Measurements from ENCODE around the gene FMN1.

FMN1 gene

DNA sequence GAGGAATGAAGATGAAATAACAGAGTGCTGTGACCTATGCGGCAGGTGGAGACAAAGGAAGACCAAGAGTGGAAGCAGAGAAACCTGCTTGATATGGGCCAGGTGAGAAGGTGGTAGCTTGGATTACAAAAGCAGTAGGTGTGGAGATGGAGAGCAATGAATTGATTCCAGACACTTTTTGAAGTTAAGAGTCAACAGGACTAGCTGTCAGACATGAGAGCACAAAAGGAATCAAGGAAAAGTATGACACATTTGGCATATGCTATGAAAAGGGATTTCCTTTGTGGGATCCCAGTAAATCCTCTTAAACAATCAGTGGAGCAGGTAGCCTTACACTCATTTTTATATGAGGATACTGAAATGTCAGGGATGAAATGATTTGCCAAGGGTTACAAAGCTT is 316.2 kb downstream of the FMN1 start:
- no peak overlapping the region for H3K4me3 ChIP-seq (ENCODE audit: low read depth in 1 of 2, low read length in 2 of 2)
- H3K27ac ChIP-seq (ENCODE audit: low read depth, low read length) = no peak overlapping the region
- no peaks in the 10 kb centered on the region for H3K9me3 ChIP-seq (ENCODE audit: control insufficient read depth in 1 of 2, low read length in 2 of 2)
- H3K9ac ChIP-seq (ENCODE audit: low read depth in 1 of 2, low read length in 2 of 2) = no peak overlapping the region
- no peaks in the 10 kb centered on the region for H3K36me3 ChIP-seq (ENCODE audit: control insufficient read depth in 1 of 2, insufficient read depth in 2 of 2, low read length in 2 of 2)
- H3K27me3 ChIP-seq (ENCODE audit: control insufficient read depth in 1 of 2, insufficient read depth in 2 of 2, low read length in 2 of 2) = no peaks in the 10 kb centered on the region
- no peaks in the 10 kb centered on the region for H3K4me1 ChIP-seq (ENCODE audit: control insufficient read depth in 1 of 2, insufficient read depth in 2 of 2, low read length in 2 of 2)

DNA sequence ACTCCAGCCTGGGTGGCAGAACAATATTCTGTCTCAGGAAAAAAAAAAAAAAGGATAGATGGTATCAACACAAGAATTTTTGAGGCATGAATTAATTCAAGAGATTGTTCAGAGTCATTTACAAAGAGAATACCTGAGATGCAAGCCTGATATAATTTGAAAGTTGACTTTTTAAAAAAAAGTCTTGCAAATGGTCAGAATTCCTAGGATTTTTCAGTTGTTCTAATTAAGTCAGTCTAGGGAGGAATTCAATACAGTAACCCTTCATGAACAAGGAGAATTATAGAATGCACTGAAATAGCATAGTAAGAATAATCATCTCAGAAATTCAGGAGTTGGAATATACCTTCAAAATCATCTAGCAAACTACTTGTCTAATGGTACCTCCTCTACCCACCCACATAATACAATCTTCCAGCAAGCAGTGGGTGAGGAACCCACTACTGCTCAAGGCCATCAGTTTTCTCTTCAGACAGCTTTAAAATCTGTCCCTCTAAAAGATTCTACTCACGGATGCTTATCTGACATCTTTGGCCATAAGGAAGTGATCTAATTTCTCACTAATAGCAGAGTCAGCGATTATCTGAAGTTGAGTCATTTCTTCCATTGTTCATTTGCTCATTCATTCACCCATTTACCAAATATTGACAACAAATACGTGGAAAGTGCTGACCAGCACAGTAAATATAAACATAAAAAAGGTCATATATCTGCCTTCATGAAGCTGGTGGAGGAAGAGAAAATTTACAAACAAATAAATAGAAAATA is 317.1 kb downstream of the FMN1 start:
- H3K4me1 ChIP-seq (ENCODE audit: control insufficient read depth in 1 of 2, insufficient read depth in 2 of 2, low read length in 2 of 2) = no peaks in the 10 kb centered on the region
- no peaks in the 10 kb centered on the region for H3K36me3 ChIP-seq (ENCODE audit: control insufficient read depth in 1 of 2, insufficient read depth in 2 of 2, low read length in 2 of 2)
- no peaks in the 10 kb centered on the region for H3K27me3 ChIP-seq (ENCODE audit: control insufficient read depth in 1 of 2, insufficient read depth in 2 of 2, low read length in 2 of 2)
- no peak overlapping the region for H3K27ac ChIP-seq (ENCODE audit: low read depth, low read length)
- no peak overlapping the region for H3K4me3 ChIP-seq (ENCODE audit: low read depth in 1 of 2, low read length in 2 of 2)
- no peaks in the 10 kb centered on the region for H3K9me3 ChIP-seq (ENCODE audit: control insufficient read depth in 1 of 2, low read length in 2 of 2)
- no peak overlapping the region for H3K9ac ChIP-seq (ENCODE audit: low read depth in 1 of 2, low read length in 2 of 2)

DNA sequence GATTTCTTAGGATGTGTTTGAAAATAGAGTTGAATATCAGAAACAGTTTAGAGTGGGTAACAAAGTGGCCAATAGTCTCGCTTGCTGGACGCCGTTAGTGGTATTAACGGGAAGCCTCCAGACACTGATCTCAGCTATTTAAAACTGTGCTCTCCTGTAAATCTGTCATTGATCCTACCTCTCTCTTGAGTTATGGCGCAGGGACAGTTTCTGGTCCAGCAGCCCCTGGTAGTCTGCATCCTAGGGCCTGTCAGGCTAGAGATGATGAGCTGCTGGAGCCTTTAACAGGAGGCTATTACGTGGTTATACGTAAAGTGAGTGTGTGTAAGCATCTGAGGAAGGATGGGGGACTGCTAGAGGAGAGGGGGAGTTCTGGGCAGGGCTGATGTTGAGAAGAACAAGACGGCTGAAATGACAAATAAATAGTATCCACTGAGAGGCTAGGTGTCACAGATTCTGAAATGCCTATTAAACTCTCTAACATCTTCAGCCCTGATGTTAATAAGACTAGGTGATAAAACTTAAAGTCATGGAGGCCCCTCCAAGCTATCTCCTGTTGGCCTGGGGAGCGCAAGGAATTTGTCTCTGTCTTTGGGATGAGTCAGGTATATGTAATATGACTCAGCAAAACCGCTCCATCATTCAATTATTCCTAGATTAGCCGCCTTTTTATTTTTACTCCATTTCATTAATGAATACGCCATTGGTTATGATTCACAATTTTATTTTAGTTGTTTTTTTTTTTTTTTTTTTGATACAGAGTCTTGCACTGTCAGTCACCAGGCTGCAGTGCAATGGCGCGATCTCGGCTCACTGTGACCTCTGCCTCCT is 321.0 kb downstream of the FMN1 start:
- Histone ChIP-seq H3K9ac (ENCODE audit: low read depth in 1 of 2, low read length in 2 of 2) (no peak overlapping the region), H3K36me3 (ENCODE audit: control insufficient read depth in 1 of 2, insufficient read depth in 2 of 2, low read length in 2 of 2) (no peaks in the 10 kb centered on the region), H3K9me3 (ENCODE audit: control insufficient read depth in 1 of 2, low read length in 2 of 2) (no peaks in the 10 kb centered on the region), H3K27ac (ENCODE audit: low read depth, low read length) (no peak overlapping the region), H3K4me1 (ENCODE audit: control insufficient read depth in 1 of 2, insufficient read depth in 2 of 2, low read length in 2 of 2) (no peaks in the 10 kb centered on the region), H3K27me3 (ENCODE audit: control insufficient read depth in 1 of 2, insufficient read depth in 2 of 2, low read length in 2 of 2) (no peaks in the 10 kb centered on the region), H3K4me3 (ENCODE audit: low read depth in 1 of 2, low read length in 2 of 2) (no peak overlapping the region)

DNA sequence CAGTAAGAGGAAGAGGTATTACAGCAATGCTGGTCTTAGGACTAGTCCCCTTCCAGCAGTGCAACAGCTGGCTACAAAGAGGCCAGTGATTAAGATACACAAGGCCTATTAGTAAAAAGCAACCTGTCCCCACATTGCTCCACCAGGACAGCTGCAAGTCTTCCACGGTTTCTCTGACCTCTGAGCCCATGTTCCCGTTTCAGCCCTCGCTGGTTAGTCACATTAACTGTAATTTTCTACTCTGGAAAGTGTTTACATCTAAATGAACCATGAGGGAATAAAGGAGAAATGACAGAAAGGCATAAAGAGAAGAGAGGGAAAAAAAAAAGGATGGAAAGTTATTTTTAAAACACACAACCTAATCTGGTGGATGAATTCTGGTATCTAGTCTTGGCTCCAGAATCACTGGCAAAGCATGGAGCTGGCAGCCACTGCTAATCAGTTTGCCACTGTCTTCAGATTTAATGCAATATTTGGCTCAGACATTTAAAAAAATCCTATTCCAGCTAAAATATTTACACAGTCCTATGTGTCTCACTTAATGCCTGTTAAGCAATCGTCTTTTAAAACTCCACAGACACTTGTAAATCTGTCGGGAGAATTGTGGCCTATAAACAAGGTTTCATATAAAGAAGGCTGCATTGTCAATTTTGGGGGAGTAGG is 321.8 kb downstream of the FMN1 start:
- Histone ChIP-seq H3K9ac (ENCODE audit: low read depth in 1 of 2, low read length in 2 of 2) (no peak overlapping the region), H3K4me3 (ENCODE audit: low read depth in 1 of 2, low read length in 2 of 2) (no peak overlapping the region), H3K27ac (ENCODE audit: low read depth, low read length) (no peak overlapping the region)

DNA sequence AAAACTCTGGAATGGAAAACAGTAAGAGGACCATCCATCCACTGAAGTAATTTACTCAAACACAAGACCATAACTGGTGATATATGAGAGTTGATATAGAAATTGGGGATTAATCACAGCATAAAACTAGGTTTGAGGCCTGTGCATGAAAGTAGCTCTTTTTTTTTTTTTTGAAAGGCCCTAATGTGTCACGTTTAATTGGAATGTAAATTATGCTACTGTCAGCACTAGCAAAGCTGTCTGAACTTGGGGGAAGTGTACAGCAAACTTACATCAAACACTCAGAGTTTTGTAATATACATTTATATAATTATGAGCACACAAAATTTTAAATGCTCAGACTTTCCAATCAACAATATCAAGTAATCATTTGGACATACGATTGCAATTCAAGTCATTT is 322.6 kb downstream of the FMN1 start:
- Histone ChIP-seq H3K4me1 (ENCODE audit: control insufficient read depth in 1 of 2, insufficient read depth in 2 of 2, low read length in 2 of 2) (no peaks in the 10 kb centered on the region), H3K9ac (ENCODE audit: low read depth in 1 of 2, low read length in 2 of 2) (no peak overlapping the region), H3K9me3 (ENCODE audit: control insufficient read depth in 1 of 2, low read length in 2 of 2) (no peaks in the 10 kb centered on the region), H3K27me3 (ENCODE audit: control insufficient read depth in 1 of 2, insufficient read depth in 2 of 2, low read length in 2 of 2) (no peaks in the 10 kb centered on the region), H3K27ac (ENCODE audit: low read depth, low read length) (no peak overlapping the region), H3K4me3 (ENCODE audit: low read depth in 1 of 2, low read length in 2 of 2) (no peak overlapping the region), H3K36me3 (ENCODE audit: control insufficient read depth in 1 of 2, insufficient read depth in 2 of 2, low read length in 2 of 2) (no peaks in the 10 kb centered on the region)

More for the DNA sequence above, 321.8 kb downstream of the FMN1 start:
- no peaks in the 10 kb centered on the region for H3K9me3 ChIP-seq (ENCODE audit: control insufficient read depth in 1 of 2, low read length in 2 of 2)
- H3K27me3 ChIP-seq (ENCODE audit: control insufficient read depth in 1 of 2, insufficient read depth in 2 of 2, low read length in 2 of 2) = no peaks in the 10 kb centered on the region
- no peaks in the 10 kb centered on the region for H3K36me3 ChIP-seq (ENCODE audit: control insufficient read depth in 1 of 2, insufficient read depth in 2 of 2, low read length in 2 of 2)
- H3K4me1 ChIP-seq (ENCODE audit: control insufficient read depth in 1 of 2, insufficient read depth in 2 of 2, low read length in 2 of 2) = no peaks in the 10 kb centered on the region

DNA sequence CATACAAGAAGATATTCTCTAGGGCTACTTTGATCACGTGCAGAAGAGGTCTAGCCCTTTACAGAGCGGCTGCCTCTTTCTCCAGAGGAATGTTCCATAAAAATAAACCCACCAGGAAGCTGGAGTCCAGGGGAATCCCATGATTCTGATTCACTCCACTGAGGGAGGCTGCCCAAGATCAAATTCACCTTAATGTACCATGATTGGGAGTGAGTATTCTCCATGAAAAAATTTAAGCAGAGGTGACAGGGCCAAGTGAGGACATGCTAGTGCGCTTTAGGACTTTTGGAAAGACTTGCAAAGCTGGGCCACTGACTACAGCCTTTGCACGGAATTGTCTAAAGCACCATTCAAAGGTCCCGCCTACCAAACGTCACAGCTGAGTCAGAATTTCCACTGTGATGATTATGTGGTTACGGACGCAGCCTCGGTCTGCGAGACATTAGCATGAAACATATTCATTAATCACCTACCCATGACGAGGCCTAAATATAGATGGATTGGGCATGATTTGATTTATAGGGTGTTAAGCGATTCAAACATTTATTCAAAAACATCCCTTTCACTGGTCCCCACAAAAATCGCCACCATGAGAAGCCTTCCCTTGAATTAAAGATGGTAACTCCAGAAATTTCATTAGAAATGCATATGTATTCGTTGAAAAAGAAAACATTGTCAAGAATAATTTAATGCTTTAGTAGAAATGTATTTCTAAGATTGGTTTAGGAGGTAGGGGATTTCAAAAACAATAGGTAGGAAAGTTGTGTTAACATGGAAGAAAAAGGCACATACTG is 324.1 kb downstream of the FMN1 start:
- Histone ChIP-seq H3K9me3 (ENCODE audit: control insufficient read depth in 1 of 2, low read length in 2 of 2) (no peaks in the 10 kb centered on the region), H3K9ac (ENCODE audit: low read depth in 1 of 2, low read length in 2 of 2) (no peak overlapping the region), H3K4me1 (ENCODE audit: control insufficient read depth in 1 of 2, insufficient read depth in 2 of 2, low read length in 2 of 2) (no peaks in the 10 kb centered on the region), H3K36me3 (ENCODE audit: control insufficient read depth in 1 of 2, insufficient read depth in 2 of 2, low read length in 2 of 2) (no peaks in the 10 kb centered on the region), H3K4me3 (ENCODE audit: low read depth in 1 of 2, low read length in 2 of 2) (no peak overlapping the region), H3K27me3 (ENCODE audit: control insufficient read depth in 1 of 2, insufficient read depth in 2 of 2, low read length in 2 of 2) (no peaks in the 10 kb centered on the region), H3K27ac (ENCODE audit: low read depth, low read length) (no peak overlapping the region)

DNA sequence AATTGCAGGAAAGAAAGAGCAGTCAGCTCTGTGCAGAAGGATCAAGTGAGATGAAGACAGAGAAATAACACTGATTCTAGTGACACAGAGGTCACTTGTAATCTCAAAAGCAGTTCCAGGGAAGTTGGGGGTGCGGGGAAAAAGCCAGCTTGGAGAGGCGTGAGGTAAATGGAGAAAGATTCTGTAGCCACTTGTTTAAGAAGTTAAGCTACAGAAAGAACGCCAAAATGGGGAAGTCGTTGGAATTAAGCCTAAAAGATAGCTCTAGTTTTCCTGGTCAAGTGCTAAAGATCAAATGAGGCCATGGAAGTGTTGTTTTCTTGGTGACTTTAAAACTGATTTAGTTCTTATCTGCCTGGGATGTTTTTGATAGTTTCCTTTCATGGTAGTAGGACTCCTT is 324.7 kb downstream of the FMN1 start:
- no peaks in the 10 kb centered on the region for H3K36me3 ChIP-seq (ENCODE audit: control insufficient read depth in 1 of 2, insufficient read depth in 2 of 2, low read length in 2 of 2)
- H3K4me3 ChIP-seq (ENCODE audit: low read depth in 1 of 2, low read length in 2 of 2) = no peak overlapping the region
- no peak overlapping the region for H3K9ac ChIP-seq (ENCODE audit: low read depth in 1 of 2, low read length in 2 of 2)
- no peaks in the 10 kb centered on the region for H3K9me3 ChIP-seq (ENCODE audit: control insufficient read depth in 1 of 2, low read length in 2 of 2)
- no peak overlapping the region for H3K27ac ChIP-seq (ENCODE audit: low read depth, low read length)
- no peaks in the 10 kb centered on the region for H3K27me3 ChIP-seq (ENCODE audit: control insufficient read depth in 1 of 2, insufficient read depth in 2 of 2, low read length in 2 of 2)
- H3K4me1 ChIP-seq (ENCODE audit: control insufficient read depth in 1 of 2, insufficient read depth in 2 of 2, low read length in 2 of 2) = no peaks in the 10 kb centered on the region

DNA sequence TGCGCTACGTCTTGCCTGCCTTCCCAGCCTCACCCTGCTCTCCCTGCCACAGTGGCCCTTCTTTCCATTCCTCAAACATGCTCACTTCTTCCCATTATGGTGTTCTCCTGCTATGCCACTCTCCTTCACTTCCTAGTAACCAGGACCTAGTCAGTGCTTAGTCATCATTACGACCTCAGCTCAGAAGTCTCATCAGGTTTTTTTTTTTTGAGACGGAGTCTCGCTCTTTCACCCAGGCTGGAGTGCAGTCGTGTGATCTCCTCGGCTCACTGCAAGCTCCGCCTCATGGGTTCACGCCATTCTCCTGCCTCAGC is 327.2 kb downstream of the FMN1 start:
- Histone ChIP-seq H3K4me3 (ENCODE audit: low read depth in 1 of 2, low read length in 2 of 2) (no peak overlapping the region), H3K9ac (ENCODE audit: low read depth in 1 of 2, low read length in 2 of 2) (no peak overlapping the region), H3K27me3 (ENCODE audit: control insufficient read depth in 1 of 2, insufficient read depth in 2 of 2, low read length in 2 of 2) (no peaks in the 10 kb centered on the region), H3K4me1 (ENCODE audit: control insufficient read depth in 1 of 2, insufficient read depth in 2 of 2, low read length in 2 of 2) (no peaks in the 10 kb centered on the region), H3K36me3 (ENCODE audit: control insufficient read depth in 1 of 2, insufficient read depth in 2 of 2, low read length in 2 of 2) (no peaks in the 10 kb centered on the region), H3K27ac (ENCODE audit: low read depth, low read length) (no peak overlapping the region), H3K9me3 (ENCODE audit: control insufficient read depth in 1 of 2, low read length in 2 of 2) (no peaks in the 10 kb centered on the region)

DNA sequence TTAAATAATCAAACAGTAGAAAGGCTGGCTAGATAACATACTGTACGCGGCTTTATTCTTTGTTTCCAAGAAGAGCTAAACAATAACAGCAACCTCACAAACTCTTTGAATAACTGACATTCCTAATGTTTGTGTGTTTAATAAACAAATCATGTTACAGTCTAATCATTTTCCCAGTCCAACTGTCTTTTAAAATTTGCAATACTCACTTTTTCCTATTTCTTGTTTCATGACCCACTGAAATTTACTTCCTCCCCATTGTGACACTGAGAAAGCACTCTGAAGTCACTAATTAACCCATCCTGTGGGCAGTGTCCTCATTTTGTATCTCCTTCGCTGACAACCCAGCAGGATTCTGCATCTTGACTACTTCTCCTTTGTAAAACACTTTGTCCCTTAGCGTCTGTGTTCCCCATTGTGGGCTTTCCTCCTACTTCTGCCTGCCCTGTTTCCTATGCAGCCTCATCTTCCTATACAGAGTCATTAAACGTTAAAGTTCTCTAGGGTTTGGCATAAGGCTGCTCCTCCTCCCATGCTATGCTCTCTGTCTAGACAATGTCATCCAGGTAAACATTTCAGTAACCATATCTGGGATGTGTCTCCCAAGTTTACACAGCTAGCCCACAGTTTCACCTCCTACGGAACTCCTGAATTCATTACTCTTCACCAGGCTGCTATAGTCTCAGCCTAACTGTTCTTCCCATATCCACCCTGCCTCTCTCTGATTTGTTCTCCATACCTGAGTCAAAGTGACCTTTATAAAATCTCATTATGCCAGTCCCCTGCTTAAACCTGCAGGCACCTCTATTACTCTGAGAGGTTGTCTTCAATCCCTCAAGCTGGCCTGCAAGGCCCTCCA is 327.8 kb downstream of the FMN1 start:
- H3K27ac ChIP-seq (ENCODE audit: low read depth, low read length) = no peak overlapping the region

More for the DNA sequence above, 327.8 kb downstream of the FMN1 start:
- H3K27me3 ChIP-seq (ENCODE audit: control insufficient read depth in 1 of 2, insufficient read depth in 2 of 2, low read length in 2 of 2) = no peaks in the 10 kb centered on the region
- no peaks in the 10 kb centered on the region for H3K4me1 ChIP-seq (ENCODE audit: control insufficient read depth in 1 of 2, insufficient read depth in 2 of 2, low read length in 2 of 2)
- H3K4me3 ChIP-seq (ENCODE audit: low read depth in 1 of 2, low read length in 2 of 2) = no peak overlapping the region
- no peaks in the 10 kb centered on the region for H3K9me3 ChIP-seq (ENCODE audit: control insufficient read depth in 1 of 2, low read length in 2 of 2)
- no peak overlapping the region for H3K9ac ChIP-seq (ENCODE audit: low read depth in 1 of 2, low read length in 2 of 2)
- H3K36me3 ChIP-seq (ENCODE audit: control insufficient read depth in 1 of 2, insufficient read depth in 2 of 2, low read length in 2 of 2) = no peaks in the 10 kb centered on the region

Measured in duodenal mucosa (tissue), 2 donors.